Suprapubic skin (tissue), 3 donors: ENCODE results near the gene SASH1.

Source experiments
- EP300 ChIP-seq: sonication (generic); formaldehyde crosslinking; IDR thresholded peaks from one replicate; pipeline ENCODE4 v1.6.1; 2017; ENCODE audit warnings: antibody characterized with exemption
- POLR2A ChIP-seq, 2 donors: fragments of 450-650 bp; IDR thresholded peaks; one replicate each; pipeline ENCODE4 v1.6.1; 2017; ENCODE audit warnings: antibody characterized with exemption in 2 of 2, mild to moderate bottlenecking in 2 of 2, moderate library complexity in 2 of 2
- TF ChIP-seq, protein P1 (sequence below), 2 donors: fragments of 200-600 bp in 1 of 2; fragments of 450-650 bp in 1 of 2; sonication (generic) in 1 of 2; IDR thresholded peaks; one replicate each; pipeline ENCODE4 v1.5.1; 2016 to 2019; ENCODE audit warnings: antibody characterized with exemption in 2 of 2, mild to moderate bottlenecking in 1 of 2, moderate library complexity in 1 of 2

DNA sequence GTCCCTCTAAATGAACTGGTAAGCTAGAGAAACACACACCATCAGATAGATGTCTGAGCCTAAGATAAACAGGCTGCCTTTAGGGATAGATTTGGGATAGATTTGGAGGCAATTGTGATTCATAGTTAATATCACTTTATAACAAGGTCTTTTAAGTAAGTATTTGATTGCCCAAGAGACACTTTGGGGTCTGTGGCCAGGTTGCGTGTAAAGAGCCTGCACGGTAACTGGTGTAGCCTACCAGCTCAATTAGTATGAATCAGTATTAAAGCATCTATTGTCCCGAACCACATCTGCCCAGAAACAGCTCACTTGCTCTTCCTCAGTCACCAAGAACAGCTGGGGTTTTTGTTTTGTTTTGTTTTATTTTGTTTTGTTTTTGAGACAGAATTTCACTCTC, 193.3 kb downstream of the SASH1 start:
- TF ChIP-seq, protein P1, sequence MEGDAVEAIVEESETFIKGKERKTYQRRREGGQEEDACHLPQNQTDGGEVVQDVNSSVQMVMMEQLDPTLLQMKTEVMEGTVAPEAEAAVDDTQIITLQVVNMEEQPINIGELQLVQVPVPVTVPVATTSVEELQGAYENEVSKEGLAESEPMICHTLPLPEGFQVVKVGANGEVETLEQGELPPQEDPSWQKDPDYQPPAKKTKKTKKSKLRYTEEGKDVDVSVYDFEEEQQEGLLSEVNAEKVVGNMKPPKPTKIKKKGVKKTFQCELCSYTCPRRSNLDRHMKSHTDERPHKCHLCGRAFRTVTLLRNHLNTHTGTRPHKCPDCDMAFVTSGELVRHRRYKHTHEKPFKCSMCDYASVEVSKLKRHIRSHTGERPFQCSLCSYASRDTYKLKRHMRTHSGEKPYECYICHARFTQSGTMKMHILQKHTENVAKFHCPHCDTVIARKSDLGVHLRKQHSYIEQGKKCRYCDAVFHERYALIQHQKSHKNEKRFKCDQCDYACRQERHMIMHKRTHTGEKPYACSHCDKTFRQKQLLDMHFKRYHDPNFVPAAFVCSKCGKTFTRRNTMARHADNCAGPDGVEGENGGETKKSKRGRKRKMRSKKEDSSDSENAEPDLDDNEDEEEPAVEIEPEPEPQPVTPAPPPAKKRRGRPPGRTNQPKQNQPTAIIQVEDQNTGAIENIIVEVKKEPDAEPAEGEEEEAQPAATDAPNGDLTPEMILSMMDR (IDR thresholded peaks at IDR 0.05), result no peak
- TF ChIP-seq POLR2A (IDR thresholded peaks at IDR 0.05), result no peak
- TF ChIP-seq EP300, result no peak
